GM18873 (cell line): Measurements from ENCODE around the gene STAC3.
"Not testable (repeated sequence)": the region's sequence is repeated elsewhere in the genome, so short reads cannot be mapped to it uniquely, and the experiment has no call there.

Source experiments
- ATAC-seq: cut with Tn5 transposase; IDR thresholded peaks from one replicate; pipeline ENCODE4 v1.9.1; 2021; ENCODE audit warnings: mild to moderate bottlenecking, moderate library complexity, moderate number of reproducible peaks; ENCODE audit not compliant: unreplicated experiment, low FRiP score

The STAC3 gene

GRCh38 chr12:57250956-57251355 lies at the start of gene STAC3:
TSS of gene STAC3 (minus strand) at chr12:57251187. CDS start at chr12:57249636, 1,551 bp downstream.
- ATAC-seq: no peak

DNA sequence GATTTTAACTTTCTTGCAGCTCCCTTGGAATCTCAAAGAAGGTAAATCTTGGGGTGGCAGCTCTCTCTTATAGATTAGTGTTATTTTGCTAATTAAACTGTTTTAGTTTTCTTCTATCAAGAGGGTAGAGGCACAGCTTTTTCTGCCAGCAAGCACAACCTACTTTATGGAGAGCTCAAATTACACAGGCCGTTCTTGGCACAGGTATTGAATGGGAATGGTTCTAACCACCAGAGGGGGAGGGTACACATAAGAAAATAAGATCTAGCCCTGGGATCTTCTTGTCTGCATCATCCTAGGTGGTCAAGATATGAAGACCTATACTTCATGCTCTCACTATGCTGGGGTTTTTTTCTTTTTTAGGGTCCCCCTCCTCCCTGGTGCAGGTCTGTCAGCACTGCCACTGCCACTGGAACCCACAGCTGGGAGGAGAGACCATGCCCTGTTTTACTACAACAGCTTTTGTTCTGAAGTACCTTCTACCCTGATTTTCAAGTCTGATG lies 48.6 kb upstream of the STAC3 start:
- ATAC-seq: no peak

DNA sequence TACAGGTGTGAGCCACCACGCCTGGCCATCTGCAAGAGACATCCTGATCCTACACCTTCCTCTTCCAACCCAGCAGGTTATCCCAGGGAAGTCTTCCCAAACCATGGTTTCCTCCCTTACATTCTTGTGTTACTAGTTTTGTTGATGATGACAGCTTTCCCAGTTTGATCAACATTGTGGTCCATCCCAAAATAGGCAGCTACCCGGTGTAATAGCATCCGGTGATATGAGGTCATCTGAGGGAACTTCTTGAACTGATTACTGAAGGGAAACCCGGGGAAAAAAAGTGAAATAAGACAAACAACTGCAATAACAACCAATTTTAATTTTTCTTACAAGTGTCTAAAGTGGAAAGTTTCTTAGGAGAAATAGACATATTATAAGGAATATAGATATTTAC lies 45.3 kb upstream of the STAC3 start:
- ATAC-seq: no peak

GRCh38 chr12:57282073-57282472 lies 31.1 kb upstream of the STAC3 start:
- ATAC-seq: not testable (repeated sequence)

GRCh38 chr12:57280211-57281062 lies 29.4 kb upstream of the STAC3 start:
- ATAC-seq: peak; percentile 77

DNA sequence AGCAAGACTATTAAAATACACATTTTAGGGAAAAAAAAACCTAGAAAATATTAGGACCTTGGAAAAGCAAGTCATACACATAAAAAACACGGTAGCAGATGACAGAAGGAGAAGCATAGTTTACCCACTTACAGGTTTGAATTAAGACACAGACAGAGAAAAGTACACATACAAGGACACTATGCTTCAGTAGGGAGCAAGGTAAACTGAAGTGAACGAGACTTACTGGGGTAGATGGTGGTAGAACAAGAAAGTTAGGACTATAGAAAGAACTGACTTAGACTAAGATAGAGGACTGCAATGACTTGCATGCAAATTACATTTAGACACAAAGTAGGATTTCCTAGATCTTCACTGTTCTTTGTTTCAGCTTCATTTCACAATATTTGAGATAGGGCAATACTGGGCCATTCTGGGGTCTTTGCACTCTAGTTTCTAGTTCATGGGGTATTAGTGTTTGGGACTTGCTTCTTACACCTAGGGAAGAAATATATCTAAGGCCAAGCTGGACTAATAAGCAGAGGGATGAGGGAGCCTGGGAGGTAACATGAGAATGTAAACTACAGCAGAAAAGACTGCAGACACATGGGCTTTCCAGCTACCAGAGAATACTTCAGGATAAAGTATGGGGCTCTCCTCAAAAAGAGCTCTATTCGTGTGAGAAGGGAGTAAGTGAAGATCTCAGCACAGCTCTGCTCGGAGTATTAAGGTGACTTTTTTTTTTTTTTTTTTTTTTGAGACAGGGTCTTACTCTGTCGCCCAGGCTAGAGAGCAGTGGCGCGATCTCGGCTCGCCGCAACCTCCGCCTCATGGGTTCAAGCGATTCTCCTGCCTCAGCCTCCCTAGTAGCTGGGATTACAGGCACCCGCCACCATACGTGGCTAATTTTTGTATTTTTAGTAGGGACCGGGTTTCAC lies 27.7 kb upstream of the STAC3 start:
- no peak for ATAC-seq

DNA sequence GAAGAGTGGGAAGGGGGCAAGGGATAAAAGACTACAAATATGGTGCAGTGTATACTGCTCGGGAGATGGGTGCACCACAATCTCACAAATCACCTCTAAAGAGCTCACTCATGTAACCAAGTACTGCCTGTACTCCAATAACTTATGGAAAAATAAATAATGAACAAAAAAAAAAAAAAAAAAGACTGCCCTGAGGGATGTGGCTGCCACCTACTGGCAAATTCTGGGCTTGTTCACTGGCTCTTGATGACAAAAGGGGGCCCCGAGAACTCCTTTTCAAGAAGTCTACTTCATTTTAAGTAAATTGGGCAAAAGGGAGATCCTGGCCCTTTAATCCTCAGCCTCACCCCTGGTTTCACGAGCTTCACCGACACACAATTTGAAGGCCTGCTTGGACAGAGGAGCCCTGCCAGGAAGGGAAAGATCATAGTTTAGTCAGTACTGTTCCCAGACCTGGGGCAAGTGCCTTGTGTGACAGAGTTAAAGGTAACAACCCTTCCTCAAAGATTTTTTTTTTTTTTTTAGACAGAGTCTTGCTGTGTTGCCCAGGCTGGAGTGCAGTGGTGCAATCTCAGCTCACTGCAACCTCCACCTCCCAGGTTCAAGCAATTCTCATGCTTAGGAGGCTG lies 26.1 kb upstream of the STAC3 start:
- ATAC-seq: no peak

- not testable (repeated sequence) for ATAC-seq
Observed at GRCh38 chr12:57276233-57276632, 25.2 kb upstream of the STAC3 start.

GRCh38 chr12:57273516-57273915 lies 22.5 kb upstream of the STAC3 start:
- no peak for ATAC-seq

DNA sequence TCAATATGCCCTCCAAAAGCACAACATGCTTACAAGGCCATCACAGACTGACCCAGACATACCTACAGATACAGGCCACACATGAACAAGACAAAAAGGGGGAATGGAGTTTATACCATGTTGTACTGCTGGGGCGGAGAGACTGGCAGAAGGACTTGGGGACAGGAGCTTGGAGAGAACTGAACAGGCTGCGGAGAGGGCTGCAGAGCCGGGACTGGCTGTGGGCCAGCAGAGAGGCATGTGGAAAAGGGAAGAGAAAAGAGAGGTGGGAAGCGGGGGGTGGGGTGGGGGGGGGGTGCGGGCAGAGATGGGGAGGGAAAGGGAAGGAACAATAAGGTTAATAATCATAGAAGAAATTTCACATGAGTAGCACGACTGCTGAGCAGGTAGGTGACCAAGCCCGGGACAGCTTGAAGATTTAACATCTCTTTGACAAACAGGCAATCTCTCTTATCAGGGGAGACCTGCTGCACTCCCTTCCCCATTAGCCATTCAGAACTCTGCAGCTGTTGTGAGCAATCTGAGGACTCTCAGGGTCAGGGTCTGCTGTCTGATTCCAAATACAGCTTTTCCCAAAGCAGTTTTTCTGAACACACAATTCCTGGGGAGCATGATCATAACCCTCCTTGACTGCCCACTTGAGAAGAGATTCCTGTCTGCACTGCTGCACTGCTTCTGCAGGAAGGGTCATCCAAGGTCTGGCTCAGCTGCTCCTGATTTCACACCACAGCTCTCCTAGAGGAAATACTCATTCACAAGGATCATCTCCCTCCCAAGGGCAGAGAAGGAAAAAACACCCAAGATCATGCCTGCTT lies 21.6 kb upstream of the STAC3 start:
- ATAC-seq: no peak

GRCh38 chr12:57270966-57271470 lies 20.0 kb upstream of the STAC3 start:
- ATAC-seq: no peak

- no peak for ATAC-seq
Observed at GRCh38 chr12:57268264-57268663, 17.3 kb upstream of the STAC3 start.

DNA sequence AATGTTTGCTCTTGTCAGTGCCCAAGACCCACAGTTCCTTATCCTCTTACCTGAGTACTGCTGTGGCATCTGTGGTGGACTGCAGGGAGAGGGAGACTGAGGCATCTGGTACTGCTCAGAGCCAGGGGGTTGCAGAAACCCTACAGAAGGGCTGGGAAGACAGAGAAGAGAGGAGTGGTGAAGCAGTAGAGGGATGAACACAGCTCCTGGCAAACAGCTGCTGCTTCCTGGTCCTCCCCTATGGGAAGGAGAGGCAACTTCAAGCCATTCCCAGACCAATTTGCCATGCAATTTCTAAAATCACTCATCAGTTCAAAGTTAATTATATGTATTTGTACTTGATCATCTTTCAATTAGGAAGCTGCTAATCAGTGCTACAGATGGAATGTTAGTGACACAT lies 15.7 kb upstream of the STAC3 start:
- no peak for ATAC-seq

DNA sequence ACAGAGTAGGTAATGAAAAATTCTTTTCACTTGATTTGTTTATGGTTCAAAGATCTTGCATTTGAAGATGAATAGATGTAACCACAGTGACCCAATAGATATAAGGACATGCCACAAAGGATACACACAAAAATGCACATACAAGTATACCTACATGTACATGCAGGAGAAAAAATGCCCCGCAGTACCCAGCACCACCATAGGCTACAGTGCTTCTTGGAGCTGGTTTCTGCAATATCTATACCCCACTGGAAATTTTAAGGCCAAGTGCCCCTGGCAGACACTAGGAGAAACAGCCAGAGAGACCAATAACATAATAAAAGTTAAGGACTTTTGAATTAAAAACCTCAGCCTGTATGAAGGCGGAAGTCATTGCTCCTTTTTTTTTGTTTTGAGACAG lies 12.1 kb upstream of the STAC3 start:
- ATAC-seq: no peak

DNA sequence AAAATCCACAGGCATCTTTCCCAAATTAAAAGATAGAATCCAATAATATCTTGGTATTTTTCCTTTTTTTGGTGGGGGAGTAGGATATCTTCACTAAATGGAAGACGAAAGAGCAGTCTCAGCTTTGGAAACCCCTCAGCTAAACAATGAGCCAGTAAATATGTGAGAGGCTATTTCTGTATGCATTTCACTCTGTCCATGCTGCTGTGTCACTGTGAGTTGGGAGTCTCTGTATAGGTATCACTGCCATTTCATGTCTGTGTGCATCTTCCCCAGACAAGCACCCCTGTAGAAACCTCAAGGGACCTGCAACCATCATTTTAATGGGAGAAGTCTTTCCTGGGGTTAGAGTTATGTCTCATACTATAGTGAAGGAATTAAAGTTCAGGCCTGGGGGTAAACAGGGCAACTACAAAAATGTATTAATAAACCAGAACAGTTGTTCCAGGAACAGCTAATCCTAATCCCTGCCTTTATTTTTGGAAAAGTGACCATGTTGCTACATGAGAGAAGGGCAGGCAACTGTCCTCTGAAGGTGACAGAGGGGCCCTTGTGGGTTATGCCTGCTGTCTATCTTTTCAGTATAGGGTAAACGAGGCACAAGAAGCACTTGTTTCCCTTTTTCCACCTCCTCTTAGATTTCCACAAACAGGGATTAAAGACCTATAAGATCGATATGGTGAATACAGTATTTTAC lies 11.3 kb upstream of the STAC3 start:
- no peak for ATAC-seq

DNA sequence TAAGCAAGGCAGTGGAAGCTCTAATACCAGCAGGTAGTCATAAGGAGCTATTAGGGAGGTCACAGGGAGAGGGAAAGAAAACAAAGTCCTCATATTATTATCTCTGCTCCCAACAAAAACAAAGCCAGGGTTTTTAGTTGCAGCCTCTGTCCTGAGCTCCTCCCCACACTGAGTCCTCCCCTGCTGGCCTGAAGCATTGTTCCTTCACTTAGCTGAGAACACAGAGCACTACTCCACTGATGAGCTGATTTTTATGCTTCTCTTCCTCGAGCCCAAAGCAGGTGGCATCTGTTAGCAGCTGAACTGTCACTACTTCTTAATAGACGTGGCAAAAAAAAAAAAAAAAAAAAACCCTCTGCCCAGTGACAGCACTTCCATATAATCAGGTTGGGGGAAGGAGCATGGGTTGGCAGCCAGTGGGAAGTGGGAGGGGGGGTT lies 10.5 kb upstream of the STAC3 start:
- ATAC-seq: no peak

DNA sequence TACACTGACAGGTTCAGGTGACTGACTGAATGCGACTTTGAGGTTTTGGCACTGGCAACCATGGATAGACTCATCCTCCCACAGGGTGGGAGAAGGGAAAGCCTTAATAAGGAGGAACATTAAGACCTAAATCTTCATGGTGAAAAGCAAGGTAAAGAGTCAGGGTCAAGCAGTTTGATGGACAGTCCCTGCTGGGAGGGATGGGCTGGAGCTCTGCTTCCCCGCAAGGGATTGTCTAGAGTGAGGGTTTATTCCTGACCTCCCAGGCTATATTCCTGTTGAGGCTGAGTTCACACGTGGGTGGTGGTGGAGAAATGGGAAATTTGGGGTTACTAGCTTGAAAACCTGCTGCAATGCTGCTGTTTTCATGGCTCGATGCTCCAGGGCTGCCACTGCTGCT lies 9.4 kb upstream of the STAC3 start:
- no peak for ATAC-seq

DNA sequence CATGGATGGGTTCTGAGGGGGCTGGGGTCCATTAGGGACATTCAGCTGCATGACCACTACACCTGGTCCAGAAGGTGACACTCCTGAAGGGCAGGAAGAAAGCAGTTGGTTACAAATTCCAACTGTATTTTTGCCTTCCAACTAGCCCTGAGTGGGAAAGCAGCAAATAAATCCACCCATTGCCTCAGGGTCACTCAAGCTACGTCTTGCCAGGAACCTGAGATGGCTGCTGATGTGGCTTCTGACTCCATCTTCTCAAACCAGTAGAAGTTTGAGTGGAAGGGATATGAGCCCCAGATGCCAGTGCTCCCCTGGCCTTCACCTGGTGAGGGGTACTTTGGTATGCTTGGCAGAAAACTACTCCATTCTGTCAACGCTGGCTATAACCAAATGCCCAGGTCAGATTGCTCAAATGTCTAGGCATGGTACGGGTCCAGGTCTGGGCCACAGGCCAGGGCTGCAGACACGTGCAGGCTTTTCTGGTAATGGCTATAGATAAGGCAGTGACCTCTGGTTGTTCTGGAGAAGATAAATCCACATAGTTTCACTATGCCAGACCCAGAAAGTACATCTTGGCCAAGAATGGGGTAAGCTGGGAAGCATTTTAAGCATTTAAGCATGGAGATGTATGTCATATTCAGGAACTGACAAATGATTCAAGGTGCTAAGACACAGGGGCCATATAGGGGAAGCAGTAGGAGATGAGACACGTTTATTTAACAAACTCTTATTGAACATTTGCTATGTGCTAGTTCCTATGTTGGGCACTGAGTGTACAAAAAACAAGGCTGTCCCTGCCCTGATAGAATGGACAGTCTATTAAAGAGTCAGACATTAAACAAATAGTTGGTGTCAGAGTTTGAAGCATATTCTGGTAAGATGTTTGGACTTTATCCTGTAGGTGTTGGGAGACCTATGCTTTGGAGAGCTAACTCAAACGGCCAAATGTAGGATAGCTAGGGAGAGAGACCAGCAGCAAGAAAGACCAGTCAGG lies 8.3 kb upstream of the STAC3 start:
- no peak for ATAC-seq
